Tibial artery (tissue), 4 donors: ENCODE results near the gene CTCF.

Source experiments
- DNase-seq, 2 donors: peaks; one replicate each; pipeline ENCODE4 v3.0.0-alpha.2; 2019
- H3K27ac ChIP-seq, 2 donors: fragments of 200-600 bp; sonication (generic) in 1 of 2; 1 replicate in 1 of 2; 2 replicates in 1 of 2; pipeline ENCODE4 v1.5.1; 2018 to 2019; ENCODE audit warnings: mild to moderate bottlenecking in 1 of 2
- H3K27me3 ChIP-seq, 2 donors: fragments of 200-600 bp; sonication (generic) in 1 of 2; one replicate each; pipeline versions ENCODE4 v1.5.1 to v1.6.0; 2016 to 2019
- H3K36me3 ChIP-seq, 3 donors: fragments of 200-600 bp; sonication (generic) in 2 of 3; one replicate each; pipeline ENCODE4 v1.5.1; 2016 to 2019; ENCODE audit warnings: mild to moderate bottlenecking in 2 of 3
- H3K4me1 ChIP-seq, 4 donors: fragments of 200-600 bp; sonication (generic) in 2 of 4; 1 replicate in 3 of 4; 2 replicates in 1 of 4; pipeline ENCODE4 v1.5.1; 2016 to 2019
- H3K4me3 ChIP-seq, 2 donors: fragments of 200-600 bp; sonication (generic) in 1 of 2; 1 replicate in 1 of 2; 2 replicates in 1 of 2; pipeline ENCODE4 v1.5.1; 2018 to 2019; ENCODE audit warnings: mild to moderate bottlenecking in 2 of 2
- H3K9me3 ChIP-seq, 3 donors: fragments of 200-600 bp; sonication (generic) in 1 of 3; one replicate each; pipeline ENCODE4 v1.5.1; 2016 to 2019
- CTCF ChIP-seq, 2 experiments: fragments of 200-600 bp in 1 of 2; fragments of 450-650 bp in 1 of 2; IDR thresholded peaks; one replicate each; pipeline ENCODE4 v1.5.1; 2017 to 2019; ENCODE audit warnings: antibody characterized with exemption in 2 of 2, mild to moderate bottlenecking in 1 of 2, moderate library complexity in 1 of 2
- intact Hi-C: fragments of 100-400 bp; cut with DNase I; formaldehyde crosslinking; loops from one replicate; pipeline ENCODE4 v1.15.0; 2023; ENCODE audit warnings: low total_unique reads

CTCF gene

GRCh38 chr16:67654403-67654911 is 92.1 kb downstream of the CTCF start:
- Histone ChIP-seq H3K9me3 (no peaks in the 10 kb centered on the region), H3K27ac (no peak overlapping the region), H3K4me3 (no peak overlapping the region), H3K27me3 (peaks cover 0 to 65% of the 10 kb centered on the region in 2 donors), H3K4me1 (peaks cover 0 to 33% (median 24%) of the 10 kb centered on the region in 4 donors), H3K36me3 (peaks cover 0 to 29% (median 14%) of the 10 kb centered on the region in 3 donors)
- intact Hi-C loops, result no loop called here
- no peak for TF ChIP-seq CTCF (IDR thresholded peaks at IDR 0.05)
- DNase-seq, result no peak

- peaks cover 0 to 29% (median 14%) of the 10 kb centered on the region in 3 donors for H3K36me3 ChIP-seq
- peaks cover 0 to 32% (median 26%) of the 10 kb centered on the region in 4 donors for H3K4me1 ChIP-seq
- H3K9me3 ChIP-seq, result no peaks in the 10 kb centered on the region
- peaks cover 0 to 56% of the 10 kb centered on the region in 2 donors for H3K27me3 ChIP-seq
- H3K4me3 ChIP-seq, result no peak overlapping the region
- no peak for DNase-seq
- H3K27ac ChIP-seq, result no peak overlapping the region
- intact Hi-C loops, result no loop called here
- TF ChIP-seq CTCF (IDR thresholded peaks at IDR 0.05), result no peak
Measured at GRCh38 chr16:67655363-67655762, 93.0 kb downstream of the CTCF start.

DNA sequence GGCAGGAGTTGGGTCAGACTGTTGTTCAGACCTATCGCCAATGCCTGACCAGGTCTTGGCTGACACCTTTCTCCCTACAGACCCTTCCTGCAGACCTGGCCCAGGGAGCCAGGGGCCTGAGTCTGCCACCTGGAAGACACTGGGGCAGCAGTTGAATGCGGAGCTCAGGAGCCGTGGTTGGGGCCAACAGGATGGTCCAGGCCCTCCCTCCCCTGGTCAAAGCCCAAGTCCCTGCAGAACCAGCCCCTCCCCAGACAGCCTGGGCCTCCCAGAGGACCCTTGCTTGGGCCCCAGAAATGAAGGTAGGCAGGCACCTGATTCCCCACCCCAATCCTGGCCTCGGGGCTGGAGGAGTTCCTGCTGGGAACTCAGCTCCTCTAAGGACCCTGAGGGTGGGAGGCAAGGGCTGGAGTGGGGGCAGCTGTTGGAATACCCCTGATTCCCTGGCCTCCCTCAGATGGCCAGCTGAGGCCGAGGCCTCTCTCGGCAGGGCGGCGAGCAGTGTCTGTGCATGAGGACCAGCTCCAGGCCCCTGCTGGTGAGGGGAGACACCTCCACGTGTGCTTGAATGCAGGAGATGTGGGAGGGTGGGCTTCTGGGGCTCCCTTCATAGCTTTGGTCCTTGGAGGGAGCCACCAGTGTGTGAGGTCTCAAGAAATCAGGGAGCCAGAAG is 94.2 kb downstream of the CTCF start:
- H3K9me3 ChIP-seq, result no peaks in the 10 kb centered on the region
- no peak overlapping the region for H3K27ac ChIP-seq
- peaks cover 0 to 45% of the 10 kb centered on the region in 2 donors for H3K27me3 ChIP-seq
- intact Hi-C loops, result no loop called here
- no peak overlapping the region for H3K4me3 ChIP-seq
- H3K36me3 ChIP-seq, result peaks cover 0 to 29% (median 14%) of the 10 kb centered on the region in 3 donors
- no peak for DNase-seq
- no peak for TF ChIP-seq CTCF (IDR thresholded peaks at IDR 0.05)
- H3K4me1 ChIP-seq, result peaks cover 0 to 38% (median 32%) of the 10 kb centered on the region in 4 donors

- H3K27me3 ChIP-seq, result peaks cover 0 to 39% of the 10 kb centered on the region in 2 donors
- TF ChIP-seq CTCF (IDR thresholded peaks at IDR 0.05), result no peak
- no peak for DNase-seq
- H3K36me3 ChIP-seq, result peaks cover 0 to 29% (median 14%) of the 10 kb centered on the region in 3 donors
- no peak overlapping the region for H3K27ac ChIP-seq
- H3K4me1 ChIP-seq, result peaks cover 0 to 41% (median 34%) of the 10 kb centered on the region in 4 donors
- intact Hi-C loops, result no loop called here
- no peaks in the 10 kb centered on the region for H3K9me3 ChIP-seq
- no peak overlapping the region for H3K4me3 ChIP-seq
Measured at GRCh38 chr16:67657017-67657608, 94.8 kb downstream of the CTCF start.

GRCh38 chr16:67657751-67658518 is 95.6 kb downstream of the CTCF start:
- Histone ChIP-seq H3K27ac (no peak overlapping the region), H3K4me1 (peaks cover 0 to 34% (median 31%) of the 10 kb centered on the region in 4 donors), H3K9me3 (no peaks in the 10 kb centered on the region), H3K27me3 (peaks cover 0 to 30% of the 10 kb centered on the region in 2 donors), H3K36me3 (peaks cover 0 to 37% (median 17%) of the 10 kb centered on the region in 3 donors), H3K4me3 (no peak overlapping the region)
- DNase-seq, result no peak
- intact Hi-C loops, result no loop called here
- TF ChIP-seq CTCF (IDR thresholded peaks at IDR 0.05), result no peak
